A549 treated with ZK216348 at 1 μM for 4 hours (cell line): ENCODE results near the gene IL16. TPM values are rescaled to one million over a fixed set of nuclear protein-coding genes. Genes with fewer than 3 reads are reported as not detected.

Source experiments
- total RNA-seq: library from RNA; stranded (reverse); fragments of 200-300 nt; extraction: Qiagen RNA extraction; gene quantifications from 5 replicates; pipeline ENCODE4 v1.2.3, GENCODE V29; 2022; ENCODE audit warnings: low read depth

IL16 gene
- total RNA-seq: 0.24 TPM in 1 of 5 replicates, not detected in the others

GRCh38 chr15:81196576-81197254 is at the start of gene IL16:
TSS of gene IL16 (plus strand) at chr15:81196879. CDS start at chr15:81225400, 28,521 bp downstream.

GRCh38 chr15:81323944-81324881 is 127.5 kb downstream of the IL16 start, which contains the start of gene STARD5:
TSS of gene STARD5 (minus strand) at chr15:81324141. CDS start at chr15:81324099, 42 bp downstream.

Other genes starting within 250 kb of the IL16 start
- 37.0 to 41.9 TPM (median 38.5 TPM) in 5 replicates for gene MESD, start 207.1 kb upstream of the IL16 start, total RNA-seq
- gene TLNRD1, start 196.0 kb upstream of the IL16 start, total RNA-seq: 10.5 to 23.2 TPM (median 19.2 TPM) in 5 replicates
- not detected in 5 replicates for gene CFAP161, start 62.6 kb upstream of the IL16 start, total RNA-seq
- gene STARD5, start 127.3 kb downstream of the IL16 start, total RNA-seq: 0.76 to 2.3 TPM (median 1.8 TPM) in 5 replicates
- gene TMC3, start 177.3 kb downstream of the IL16 start, total RNA-seq: not detected in 5 replicates